K562 (cell line): ENCODE data around the gene KRTAP1-1. TPM values are rescaled to one million over a fixed set of nuclear protein-coding genes. Genes with fewer than 3 reads are reported as not detected.
"Not testable (repeated sequence)": the region's sequence is repeated elsewhere in the genome, so short reads cannot be mapped to it uniquely, and the experiment has no call there.

Experiments
- ATAC-seq: fragments of 200-7000 bp; cut with Tn5 transposase; 3 replicates; pipeline ENCODE4 v1.9.1; 2020; ENCODE audit warnings: moderate library complexity
- BruUV-seq: library from RNA; stranded (reverse); fragments of 400-500 nt; replicated peaks from 2 replicates; lab custom pipeline; 2021; lab: Mats Ljungman, UMichigan
- CTCF ChIA-PET: fragments of 300-600 bp; formaldehyde crosslinking; extraction: SDS; loops from one replicate; lab custom pipeline; 2021; ENCODE audit warnings: low intra/inter-chr PET ratio; lab: Yijun Ruan, JAX
- POLR2A ChIA-PET: fragments of 300-600, 350-650 bp; sonication (Branson Sonifier 250); formaldehyde crosslinking; extraction: SDS; loops from one replicate; lab custom pipeline; 2021; ENCODE audit warnings: antibody characterized with exemption, inconsistent platforms; lab: Yijun Ruan, JAX
- DNase-seq, 4 experiments: peaks; one replicate each; pipeline versions ENCODE4 v3.0.0 to v3.0.0-alpha.2; 2011 to 2018; ENCODE audit warnings: low spot score in 3 of 4, mixed read lengths in 3 of 4; ENCODE audit errors: extremely low read depth in 1 of 4
- FAIRE-seq: peaks from 2 replicates; lab custom pipeline; 2011; peaks lifted over from hg19 to GRCh38; lab: Jason Lieb, UNC
- H2AFZ ChIP-seq: 2 replicates; pipeline ENCODE4 v1.6.0; 2011; ENCODE audit warnings: low read depth, low read length, control low read depth, inconsistent platforms
- H3K27ac ChIP-seq: fragments of 200-600 bp; 3 replicates; pipeline ENCODE4 v1.8.0; 2011; ENCODE audit warnings: low read depth, mild to moderate bottlenecking, control low read depth, inconsistent platforms, low read length, moderate library complexity, mixed read lengths; ENCODE audit errors: extremely low read depth
- H3K27me3 ChIP-seq, 2 experiments: fragments of 300-600 bp in 1 of 2; 2 replicates in 1 of 2; 3 replicates in 1 of 2; pipeline versions ENCODE4 v1.6.0 to v1.8.0; 2011; ENCODE audit warnings: inconsistent platforms in 2 of 2, low read length in 2 of 2, mild to moderate bottlenecking in 1 of 2, mixed read lengths in 1 of 2, moderate library complexity in 1 of 2; ENCODE audit not compliant: control insufficient read depth in 2 of 2, insufficient read depth in 2 of 2
- H3K36me3 ChIP-seq: fragments of 300-600 bp; 3 replicates; pipeline ENCODE4 v1.8.0; 2011; ENCODE audit warnings: mild to moderate bottlenecking, low read length, inconsistent platforms; ENCODE audit not compliant: control insufficient read depth, insufficient read depth
- H3K4me1 ChIP-seq, 2 experiments: fragments of 200-600 bp in 1 of 2; replicated peaks in 1 of 2; 2 replicates in 1 of 2; 3 replicates in 1 of 2; pipeline versions ENCODE4 v1.5.1 to v1.8.0; 2011; ENCODE audit warnings: inconsistent platforms in 2 of 2, low read length in 2 of 2, mild to moderate bottlenecking in 1 of 2, mixed read lengths in 1 of 2, moderate library complexity in 1 of 2; ENCODE audit not compliant: control insufficient read depth in 2 of 2, insufficient read depth in 2 of 2
- H3K4me2 ChIP-seq: 2 replicates; pipeline ENCODE4 v1.6.1; 2011; ENCODE audit warnings: low read length, control low read depth, inconsistent platforms, mixed read lengths; ENCODE audit not compliant: insufficient read depth
- H3K4me3 ChIP-seq: fragments of 200-600 bp; sonication (generic), shearing (Covaris generic); 2 replicates; pipeline ENCODE4 v1.5.1; 2016; ENCODE audit warnings: control low read depth, inconsistent platforms
- H3K79me2 ChIP-seq: fragments of 200-600 bp; 3 replicates; pipeline ENCODE4 v1.8.0; 2011; ENCODE audit warnings: low read length, inconsistent platforms; ENCODE audit not compliant: control insufficient read depth, insufficient read depth
- H3K9ac ChIP-seq, 2 experiments: 2 replicates each; pipeline versions ENCODE4 v1.6.0 to v1.6.1; 2011; ENCODE audit warnings: low read depth in 2 of 2, low read length in 2 of 2, control low read depth in 1 of 2, inconsistent platforms in 1 of 2, mild to moderate bottlenecking in 1 of 2, mixed read lengths in 1 of 2; ENCODE audit not compliant: insufficient read depth in 1 of 2
- H3K9me1 ChIP-seq: one replicate; pipeline ENCODE4 v1.6.0; 2011; ENCODE audit warnings: inconsistent platforms, mild to moderate bottlenecking, low read length, moderate library complexity; ENCODE audit not compliant: control insufficient read depth, insufficient read depth
- H3K9me3 ChIP-seq: replicated peaks from 2 replicates; pipeline ENCODE4 v1.5.1; 2011; ENCODE audit warnings: low read depth, low read length, inconsistent platforms; ENCODE audit not compliant: control insufficient read depth, insufficient read depth
- H4K20me1 ChIP-seq: replicated peaks from 2 replicates; pipeline ENCODE4 v1.6.1; 2011; ENCODE audit warnings: low read length, inconsistent platforms, mixed read lengths; ENCODE audit not compliant: control insufficient read depth, insufficient read depth
- CHCHD3 ChIP-seq: fragments of 250-450 bp; sonication (Bioruptor Pico); IDR thresholded peaks from 2 replicates; pipeline ENCODE4 v2.1.2; 2022; ENCODE audit warnings: mild to moderate bottlenecking
- CHD2 ChIP-seq: IDR thresholded peaks from 2 replicates; pipeline ENCODE4 v1.6.1; 2011; ENCODE audit warnings: low read depth, low read length
- GATAD2B ChIP-seq: fragments of 450-650 bp; IDR thresholded peaks from 2 replicates; pipeline ENCODE4 v1.6.1; 2017; ENCODE audit warnings: mild to moderate bottlenecking, borderline replicate concordance
- KLF13 ChIP-seq: fragments of 450-650 bp; IDR thresholded peaks from 2 replicates; pipeline ENCODE4 v1.6.1; 2016; ENCODE audit warnings: missing genetic modification characterization, low read depth, mild to moderate bottlenecking, missing compliant biosample characterization, moderate library complexity, borderline replicate concordance
- PCBP2 ChIP-seq: fragments of 200-400 bp; formaldehyde crosslinking; IDR thresholded peaks from 2 replicates; pipeline ENCODE4 v1.6.1; 2018; ENCODE audit warnings: low read length, low read depth, mild to moderate bottlenecking, moderate library complexity; ENCODE audit not compliant: poor library complexity, severe bottlenecking
- PTBP1 ChIP-seq: fragments of 200-400 bp; formaldehyde crosslinking; IDR thresholded peaks from 2 replicates; pipeline ENCODE4 v1.6.1; 2017; ENCODE audit warnings: low read depth, low read length
- SAFB2 ChIP-seq: fragments of 200-400 bp; formaldehyde crosslinking; IDR thresholded peaks from 2 replicates; pipeline ENCODE4 v1.6.1; 2018; ENCODE audit warnings: borderline replicate concordance, low read length, low read depth, moderate library complexity; ENCODE audit not compliant: severe bottlenecking
- SMARCA5 ChIP-seq: fragments of 450-650 bp; IDR thresholded peaks from 2 replicates; pipeline ENCODE4 v1.6.1; 2016
- SREBF1 ChIP-seq: fragments of 150-350 bp; IDR thresholded peaks from 2 replicates; pipeline ENCODE4 v1.6.1; 2014; ENCODE audit warnings: antibody characterized with exemption, low read depth, low read length, borderline replicate concordance
- TFAM ChIP-seq: fragments of 250-450 bp; sonication (Bioruptor Pico); conservative IDR thresholded peaks from 2 replicates; pipeline ENCODE4 v1.5.0; 2021; ENCODE audit warnings: mild to moderate bottlenecking, moderate library complexity
- WHSC1 ChIP-seq: IDR thresholded peaks from one replicate; pipeline ENCODE4 v1.6.1; 2012; ENCODE audit warnings: low read length, control low read depth, inconsistent platforms
- ZNF197 ChIP-seq: fragments of 200-800 bp; sonication (Bioruptor generic); IDR thresholded peaks from 2 replicates; pipeline ENCODE4 v1.6.1; 2016; ENCODE audit warnings: low read depth, missing genetic modification characterization, missing compliant biosample characterization
- WGBS: fragments of 100-300 bp; shearing (Covaris generic); methylation state at CpG from one replicate; pipeline ENCODE4 v1.1.6; 2016; ENCODE audit warnings: low coverage, mixed read lengths; ENCODE audit not compliant: insufficient coverage; ENCODE audit errors: missing lambda C conversion rate; 5-methylcytosine and 5-hydroxymethylcytosine counted together
- in situ Hi-C: fragments of 300-500 bp; cut with MboI; formaldehyde crosslinking; loops from 4 replicates; pipeline ENCODE4 v1.15.0; 2018; ENCODE audit warnings: inconsistent platforms, mixed read lengths
- intact Hi-C: fragments of 100-400 bp; cut with micrococcal nuclease; formaldehyde crosslinking; loops from 2 replicates; pipeline ENCODE4 v1.14.2; 2022
- polyA plus RNA-seq, 8 experiments: library from polyadenylated mRNA; depleted of rRNA in 4 of 8; stranded (reverse) in 5 of 8; unstranded in 3 of 8; fragments of >200 nt; fragmentation: Nextera tagmentation in 2 of 8; fragmentation: Illumina TruSeq in 1 of 8; extraction: Ambion mirVana in 2 of 8; extraction: Trizol in 1 of 8; gene quantifications; 2 replicates each; pipeline versions ENCODE4 v1.2.1 to v1.2.3, GENCODE V29; 2011 to 2014; ENCODE audit warnings: inconsistent platforms in 1 of 8, missing spikeins in 1 of 8
- total RNA-seq, 7 experiments: library from RNA; depleted of rRNA in 6 of 7; stranded (reverse); fragments of >200 nt in 6 of 7; fragmentation: Illumina TruSeq in 2 of 7; extraction: Trizol in 2 of 7; gene quantifications; 2 replicates each; pipeline versions ENCODE4 v1.2.1 to v1.2.3, GENCODE V29; 2011 to 2021; ENCODE audit warnings: low replicate concordance in 1 of 7
- TF ChIP-seq, protein P1 (sequence below): sonication (generic); formaldehyde crosslinking; IDR thresholded peaks from 2 replicates; pipeline ENCODE4 v1.8.0; 2022; ENCODE audit warnings: mild to moderate bottlenecking, missing genetic modification reagents
- TF ChIP-seq, protein P2 (sequence below): fragments of 250-450 bp; sonication (Bioruptor Pico); IDR thresholded peaks from 2 replicates; pipeline ENCODE4 v1.8.0; 2021; ENCODE audit warnings: moderate library complexity, mild to moderate bottlenecking, inconsistent platforms

KRTAP1-1 gene
- total and polyA plus RNA-seq, 9 of the 15 experiments (the other 6 are each of a cell fraction or from before 2014, with no cell fraction given) = not detected

DNA sequence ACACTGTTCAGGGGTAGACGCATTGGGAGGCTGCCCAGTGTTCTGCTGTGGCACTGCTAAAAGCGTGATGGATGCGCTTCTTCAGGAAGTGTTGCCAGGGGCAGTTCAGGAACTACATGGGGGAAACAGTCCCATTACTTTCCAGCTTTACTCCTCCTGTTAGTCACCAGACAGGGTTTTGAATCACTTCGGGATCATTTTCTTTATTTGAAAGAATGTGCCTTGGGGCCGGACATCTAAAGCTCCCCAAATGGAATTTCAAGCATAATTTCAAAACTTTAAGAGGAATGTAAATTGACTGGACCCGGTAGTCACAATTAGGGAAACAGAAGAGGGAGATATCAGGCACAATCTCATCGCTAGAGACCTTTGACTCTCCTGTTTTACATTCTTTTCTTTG lies 7.2 kb upstream of the KRTAP1-1 start:
- ChIA-PET CTCF (no interaction called here), POLR2A (no interaction called here)

DNA sequence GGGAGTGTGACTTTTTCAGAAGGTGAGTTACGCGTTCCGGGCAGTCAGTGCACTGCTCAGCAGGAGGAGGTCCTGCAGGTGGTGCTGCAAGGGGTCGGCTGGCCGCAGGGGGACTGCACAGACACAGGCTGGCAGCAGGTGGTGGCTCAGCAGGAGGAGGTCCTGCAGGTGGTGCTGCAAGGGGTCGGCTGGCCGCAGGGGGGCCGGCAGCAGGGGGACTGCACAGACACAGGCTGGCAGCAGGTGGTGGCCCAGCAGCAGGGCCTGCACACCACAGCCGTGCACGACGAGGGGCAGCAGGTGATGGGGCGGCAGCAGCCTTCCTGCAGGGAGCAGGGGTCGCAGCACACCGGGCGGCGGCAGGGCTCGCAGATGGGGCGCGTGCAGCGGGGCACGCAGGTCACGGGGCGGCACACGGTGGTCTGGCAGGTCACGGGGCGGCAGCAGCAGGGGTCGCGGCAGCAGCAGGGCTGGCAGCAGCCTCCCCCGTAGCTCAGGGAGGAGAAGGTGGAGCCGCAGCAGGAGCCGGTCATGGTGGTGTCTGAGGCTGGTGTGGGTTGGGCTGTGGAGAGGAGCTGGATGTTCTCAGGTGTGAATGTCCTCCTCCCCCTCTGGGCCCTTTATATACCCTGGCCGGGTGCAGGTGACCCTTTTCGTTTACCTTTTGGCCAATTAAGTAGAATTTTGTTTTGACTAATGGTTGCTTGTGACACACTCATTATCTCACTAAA lies 5.7 kb upstream of the KRTAP1-1 start, which contains the start of gene KRTAP2-1:
Gene KRTAP2-1, minus strand, starts transcription at position 582 of the 731 bp plus-strand sequence. Its CDS starts 49 bp downstream, at position 533.
- H3K27me3 ChIP-seq, POLR2A ChIA-PET, H3K9me3 ChIP-seq, H3K4me1 ChIP-seq, H3K4me3 ChIP-seq, H3K9me1 ChIP-seq, DNase-seq, H4K20me1 ChIP-seq, CTCF ChIA-PET, H3K4me2 ChIP-seq, H3K27ac ChIP-seq, H3K79me2 ChIP-seq, in situ Hi-C loops, H3K9ac ChIP-seq, ATAC-seq, H2AFZ ChIP-seq, FAIRE-seq, H3K36me3 ChIP-seq, intact Hi-C loops, BruUV-seq: not testable (repeated sequence)
- WGBS = 4% methylated on average over 9 of the region's 33 CpGs

More for the DNA sequence above, 7.2 kb upstream of the KRTAP1-1 start:
- FAIRE-seq (no peak), ATAC-seq (no peak)
- no TSS peak for BruUV-seq
- intact Hi-C loops = no loop called here
- in situ Hi-C loops = no loop called here
- no peaks in the 10 kb centered on the region for H3K9me3 ChIP-seq
- H3K36me3 ChIP-seq = no peaks in the 10 kb centered on the region
- no peak overlapping the region for H2AFZ ChIP-seq
- H3K4me3 ChIP-seq = no peak overlapping the region
- no peaks in the 10 kb centered on the region for H3K9me1 ChIP-seq
- H3K27me3 ChIP-seq = peaks cover 2 to 7% of the 10 kb centered on the region in 2 experiments; a peak in 3 of 5 replicates
- WGBS = under 1% methylated on average over 7 of the region's 7 CpGs
- no peak overlapping the region for H3K27ac ChIP-seq
- H3K4me2 ChIP-seq = no peak overlapping the region
- no peaks in the 10 kb centered on the region for H3K4me1 ChIP-seq
- no peaks in the 10 kb centered on the region for H3K79me2 ChIP-seq
- no peaks in the 10 kb centered on the region for H4K20me1 ChIP-seq
- TF ChIP-seq WHSC1 (no peak), GATAD2B (no peak), SREBF1 (no peak), SMARCA5 (no peak), ZNF197 (CRISPR knock-in tag) (no peak), TFAM (no peak), CHD2 (no peak), KLF13 (tag) (no peak), SAFB2 (no peak), PTBP1 (no peak), PCBP2 (no peak), CHCHD3 (CRISPR knock-in tag) (no peak)
- TF ChIP-seq, protein P1, sequence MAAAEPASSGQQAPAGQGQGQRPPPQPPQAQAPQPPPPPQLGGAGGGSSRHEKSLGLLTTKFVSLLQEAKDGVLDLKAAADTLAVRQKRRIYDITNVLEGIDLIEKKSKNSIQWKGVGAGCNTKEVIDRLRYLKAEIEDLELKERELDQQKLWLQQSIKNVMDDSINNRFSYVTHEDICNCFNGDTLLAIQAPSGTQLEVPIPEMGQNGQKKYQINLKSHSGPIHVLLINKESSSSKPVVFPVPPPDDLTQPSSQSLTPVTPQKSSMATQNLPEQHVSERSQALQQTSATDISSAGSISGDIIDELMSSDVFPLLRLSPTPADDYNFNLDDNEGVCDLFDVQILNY = no peak
- TF ChIP-seq, protein P2, sequence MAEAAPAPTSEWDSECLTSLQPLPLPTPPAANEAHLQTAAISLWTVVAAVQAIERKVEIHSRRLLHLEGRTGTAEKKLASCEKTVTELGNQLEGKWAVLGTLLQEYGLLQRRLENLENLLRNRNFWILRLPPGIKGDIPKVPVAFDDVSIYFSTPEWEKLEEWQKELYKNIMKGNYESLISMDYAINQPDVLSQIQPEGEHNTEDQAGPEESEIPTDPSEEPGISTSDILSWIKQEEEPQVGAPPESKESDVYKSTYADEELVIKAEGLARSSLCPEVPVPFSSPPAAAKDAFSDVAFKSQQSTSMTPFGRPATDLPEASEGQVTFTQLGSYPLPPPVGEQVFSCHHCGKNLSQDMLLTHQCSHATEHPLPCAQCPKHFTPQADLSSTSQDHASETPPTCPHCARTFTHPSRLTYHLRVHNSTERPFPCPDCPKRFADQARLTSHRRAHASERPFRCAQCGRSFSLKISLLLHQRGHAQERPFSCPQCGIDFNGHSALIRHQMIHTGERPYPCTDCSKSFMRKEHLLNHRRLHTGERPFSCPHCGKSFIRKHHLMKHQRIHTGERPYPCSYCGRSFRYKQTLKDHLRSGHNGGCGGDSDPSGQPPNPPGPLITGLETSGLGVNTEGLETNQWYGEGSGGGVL (CRISPR knock-in tag) = no peak
- TF ChIP-seq, all 486 proteins: peak for 0
- no peak for DNase-seq
- H3K9ac ChIP-seq = no peak overlapping the region
